Measurements from ENCODE around the gene AIF1L.
A peak's percentile ranks its signal among the peaks of the same experiment; 100 is the strongest.

AIF1L gene

GRCh38 chr9:131096269-131097125, at the start of gene AIF1L:
TSS of gene AIF1L (plus strand) at chr9:131096531. CDS start at chr9:131096630, 99 bp downstream.
- DNase-seq = peak; percentile 94

GRCh38 chr9:131046581-131047202, 49.6 kb upstream of the AIF1L start:
- DNase-seq = no peak

GRCh38 chr9:131048332-131048731, 48.0 kb upstream of the AIF1L start:
- DNase-seq = no peak

GRCh38 chr9:131048820-131049219, 47.5 kb upstream of the AIF1L start:
- no peak for DNase-seq

- no peak for DNase-seq
Measured at GRCh38 chr9:131049829-131050715, 46.3 kb upstream of the AIF1L start.

- DNase-seq = no peak
Measured at GRCh38 chr9:131050831-131051230, 45.5 kb upstream of the AIF1L start.

GRCh38 chr9:131051592-131052517, 44.5 kb upstream of the AIF1L start:
- no peak for DNase-seq

- no peak for DNase-seq
Measured at GRCh38 chr9:131053896-131054295, 42.4 kb upstream of the AIF1L start.

- DNase-seq = no peak
Measured at GRCh38 chr9:131056781-131057506, 39.4 kb upstream of the AIF1L start.

GRCh38 chr9:131060900-131061630, 35.3 kb upstream of the AIF1L start:
- DNase-seq = no peak

GRCh38 chr9:131062969-131063368, 33.4 kb upstream of the AIF1L start:
- DNase-seq = no peak

GRCh38 chr9:131065599-131065998, 30.7 kb upstream of the AIF1L start:
- DNase-seq = no peak

GRCh38 chr9:131067625-131068024, 28.7 kb upstream of the AIF1L start:
- DNase-seq = no peak

GRCh38 chr9:131068076-131068816, 28.1 kb upstream of the AIF1L start:
- no peak for DNase-seq

GRCh38 chr9:131069699-131070098, 26.6 kb upstream of the AIF1L start:
- no peak for DNase-seq

- no peak for DNase-seq
Measured at GRCh38 chr9:131072107-131072870, 24.0 kb upstream of the AIF1L start.

GRCh38 chr9:131072871-131073237, 23.5 kb upstream of the AIF1L start:
- DNase-seq = no peak

GRCh38 chr9:131076347-131077195, 19.8 kb upstream of the AIF1L start:
- DNase-seq = no peak

Data from NCI-H510A (cell line).